ENCODE data around the gene DFFB.

GRCh38 chr1:3880429-3881192, 23.3 kb downstream of the DFFB start:
- TF ChIP-seq CTCF (conservative IDR thresholded peaks at IDR 0.05; ENCODE audit: low read depth, low read length): no peak
- TF ChIP-seq EZH2 (IDR thresholded peaks at IDR 0.05; ENCODE audit: low read length, unreplicated experiment): no peak
- TF ChIP-seq EZH2phosphoT487 (IDR thresholded peaks at IDR 0.05; ENCODE audit: borderline replicate concordance, low read length): no peak
